Measurements from ENCODE around the gene IQCE. TPM values are rescaled to one million over a fixed set of nuclear protein-coding genes. Genes with fewer than 3 reads are reported as not detected.

Gene IQCE
- polyA plus RNA-seq, 3 donors = 1.8 to 8.4 (median 3.0) TPM

- H3K4me2 ChIP-seq (replicated peaks; ENCODE audit: extremely low read depth, low read length, poor library complexity, severe bottlenecking) = no peak overlapping the region
- Mint-ChIP-seq H3K4me1 (peaks cover 9% of the 10 kb centered on the region), H3K27ac (peak overlapping the region in 3 of 7 donors; percentile 64 to 66 (median 64)), H3K27me3 (ENCODE audit: low read depth in 3 of 3) (peaks cover 3 to 7% (median 5%) of the 10 kb centered on the region in 3 donors), H3K36me3 (peaks cover 2 to 3% of the 10 kb centered on the region in 2 donors), H3K9me3 (peaks cover 0 to 2% (median 0%) of the 10 kb centered on the region in 7 donors), H3K4me3 (no peak overlapping the region)
- TF ChIP-seq CTCF (IDR thresholded peaks at IDR 0.05) = no peak
- peaks cover 17% of the 10 kb centered on the region for H4K20me1 ChIP-seq (ENCODE audit: insufficient read depth, low read length)
- DNase-seq = no peak
- no peak overlapping the region for H3K9ac ChIP-seq (ENCODE audit: insufficient read depth, low read length, poor library complexity, severe bottlenecking)
- peaks cover 31% of the 10 kb centered on the region for H3K79me2 ChIP-seq (ENCODE audit: insufficient read depth, low read length)
- H3K27ac ChIP-seq (ENCODE audit: low read depth in 1 of 2, low read length in 2 of 2) = no peak overlapping the region
- peaks cover 0 to under 1% of the 10 kb centered on the region in 2 donors for H3K36me3 ChIP-seq (replicated peaks in 1 of 2; ENCODE audit: control insufficient read depth in 1 of 2, insufficient read depth in 2 of 2, low read length in 2 of 2)
- no peak overlapping the region for H2AFZ ChIP-seq (ENCODE audit: insufficient read depth, low read depth, low read length, poor library complexity, severe bottlenecking)
- 91% methylated on average over 16 of the region's 21 CpGs for WGBS (ENCODE audit: insufficient coverage)
- peaks cover 21 to 24% of the 10 kb centered on the region in 2 donors for H3K4me1 ChIP-seq (ENCODE audit: control insufficient read depth in 1 of 2, insufficient read depth in 2 of 2, low read length in 2 of 2)
- no peaks in the 10 kb centered on the region for H3K9me3 ChIP-seq (replicated peaks in 1 of 2; ENCODE audit: control insufficient read depth in 1 of 2, insufficient read depth in 1 of 2, low read length in 2 of 2)
- intact Hi-C loops (cut with micrococcal nuclease) = loop anchor here (5.0 kb wide), 2 partner anchors 73 to 108 kb away; partner anchors contain the start of genes BRAT1 (in 1 of the 2) and IQCE (in 1 of the 2)
- H3K4me3 ChIP-seq (replicated peaks in 1 of 3; ENCODE audit: low read depth in 2 of 3, low read length in 3 of 3) = no peak overlapping the region
- no peaks in the 10 kb centered on the region for H3K27me3 ChIP-seq (ENCODE audit: control insufficient read depth in 2 of 2, insufficient read depth in 2 of 2, low read length in 2 of 2)
These were observed 71.2 kb downstream of the IQCE start for GRCh38 chr7:2629746-2630681.

- DNase-seq = no peak
- Mint-ChIP-seq H3K27me3 (ENCODE audit: low read depth in 3 of 3) (peaks cover 1 to 7% (median 3%) of the 10 kb centered on the region in 3 donors), H3K4me3 (peak within 1 kb of the TSS; percentile 97), H3K9me3 (peaks cover 0 to 5% (median 0%) of the 10 kb centered on the region in 7 donors), H3K36me3 (peaks cover 18 to 20% of the 10 kb centered on the region in 2 donors), H3K27ac (peak within 1 kb of the TSS; percentile 88 to 98 (median 98)), H3K4me1 (peaks cover 30% of the 10 kb centered on the region)
- no peak for TF ChIP-seq CTCF (IDR thresholded peaks at IDR 0.05)
- H3K79me2 ChIP-seq (ENCODE audit: insufficient read depth, low read length) = peaks cover 53% of the 10 kb centered on the region
- no peaks in the 10 kb centered on the region for H3K27me3 ChIP-seq (ENCODE audit: control insufficient read depth in 2 of 2, insufficient read depth in 2 of 2, low read length in 2 of 2)
- peaks cover 0 to 6% of the 10 kb centered on the region in 2 donors for H3K36me3 ChIP-seq (replicated peaks in 1 of 2; ENCODE audit: control insufficient read depth in 1 of 2, insufficient read depth in 2 of 2, low read length in 2 of 2)
- peak within 1 kb of the TSS; percentile 89 to 96 for H3K27ac ChIP-seq (ENCODE audit: low read depth in 1 of 2, low read length in 2 of 2)
- H3K9ac ChIP-seq (ENCODE audit: insufficient read depth, low read length, poor library complexity, severe bottlenecking) = peak within 1 kb of the TSS; percentile 92
- peak within 1 kb of the TSS; percentile 78 for H2AFZ ChIP-seq (ENCODE audit: insufficient read depth, low read depth, low read length, poor library complexity, severe bottlenecking)
- peaks cover 35% of the 10 kb centered on the region for H4K20me1 ChIP-seq (ENCODE audit: insufficient read depth, low read length)
- H3K4me3 ChIP-seq (replicated peaks in 1 of 3; ENCODE audit: low read depth in 2 of 3, low read length in 3 of 3) = peak within 1 kb of the TSS; percentile 79 to 96 (median 91)
- intact Hi-C loops (cut with micrococcal nuclease) = loop anchor here (5.0 kb wide), 2 partner anchors 75 to 110 kb away; partner anchors contain the start of genes BRAT1 (in 1 of the 2) and IQCE (in 1 of the 2)
- peak within 1 kb of the TSS; percentile 94 for H3K4me2 ChIP-seq (replicated peaks; ENCODE audit: extremely low read depth, low read length, poor library complexity, severe bottlenecking)
- no peaks in the 10 kb centered on the region for H3K9me3 ChIP-seq (replicated peaks in 1 of 2; ENCODE audit: control insufficient read depth in 1 of 2, insufficient read depth in 1 of 2, low read length in 2 of 2)
- peaks cover 43 to 46% of the 10 kb centered on the region in 2 donors for H3K4me1 ChIP-seq (ENCODE audit: control insufficient read depth in 1 of 2, insufficient read depth in 2 of 2, low read length in 2 of 2)
- 0% methylated on average over 52 of the region's 62 CpGs for WGBS (ENCODE audit: insufficient coverage)
These were observed 73.4 kb downstream of the IQCE start, which contains the start of gene TTYH3 for GRCh38 chr7:2631946-2632732. TSS of gene TTYH3 (plus strand) at chr7:2631986. CDS start at chr7:2632156, 170 bp downstream.

Measured in CD14-positive monocyte (primary cell).